SH-SY5Y (cell line): Measurements from ENCODE around the gene LOXL1.

Experiments
- GATA2 ChIP-seq: IDR thresholded peaks from 2 replicates; pipeline ENCODE4 v1.6.1; 2011; ENCODE audit warnings: mild to moderate bottlenecking, low read depth, low read length
- GATA3 ChIP-seq: IDR thresholded peaks from 2 replicates; pipeline ENCODE4 v1.6.1; 2011; ENCODE audit warnings: low read depth, mild to moderate bottlenecking, low read length, moderate library complexity

DNA sequence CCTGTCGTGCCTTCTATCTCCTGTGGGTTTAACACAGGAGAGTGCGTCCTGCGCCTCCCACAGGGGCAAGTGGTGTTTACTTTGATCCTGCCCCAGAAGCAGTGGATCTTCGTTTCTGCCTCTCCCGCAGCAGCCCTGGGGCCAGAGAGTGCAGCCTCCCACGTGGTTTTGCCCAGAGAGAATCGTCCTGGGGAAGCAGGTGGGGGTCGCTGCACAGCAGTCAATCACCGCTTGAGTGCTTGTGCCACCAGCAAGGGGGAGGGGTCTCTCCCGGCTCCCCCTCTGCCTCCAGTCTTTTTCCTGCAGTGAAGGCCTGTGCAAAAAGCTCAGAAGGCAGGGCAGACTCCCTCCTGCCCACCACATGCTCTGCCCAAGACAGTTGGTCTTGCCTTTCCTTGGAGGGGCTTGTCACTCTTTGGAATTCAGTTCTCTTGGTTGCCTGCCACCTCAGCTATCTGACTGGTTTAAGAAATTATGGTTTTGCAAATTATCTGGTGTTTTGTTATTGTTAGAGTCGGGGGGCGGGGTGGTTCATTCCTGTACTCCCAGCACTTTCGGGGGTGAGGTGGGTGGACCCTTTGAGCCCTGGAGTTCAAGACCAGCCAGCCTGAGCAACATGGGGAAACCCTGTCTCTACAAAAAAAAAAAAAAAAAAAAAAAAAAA, 39.0 kb downstream of the LOXL1 start:
- TF ChIP-seq GATA3 (no peak), GATA2 (no peak)
